ENCODE results near the gene CSF1R. TPM values are rescaled to one million over a fixed set of nuclear protein-coding genes. Genes with fewer than 3 reads are reported as not detected.

CSF1R gene
- total RNA-seq, 3 donors from 2014 or later: 9.0 to 39.0 (median 20.4) TPM

GRCh38 chr5:150120062-150120441 lies 33.7 kb upstream of the CSF1R start:
- no peaks in the 10 kb centered on the region for H3K9me3 ChIP-seq
- H3K4me3 ChIP-seq: no peak overlapping the region
- H3K36me3 ChIP-seq (ENCODE audit: low read depth): no peaks in the 10 kb centered on the region
- peaks cover 10% of the 10 kb centered on the region for H3K4me1 ChIP-seq (ENCODE audit: low read depth)
- DNase-seq (no peak), ATAC-seq (no peak)
- intact Hi-C loops (cut with DNase I, micrococcal nuclease): no loop called here
- TF ChIP-seq CTCF (IDR thresholded peaks at IDR 0.05): no peak

DNA sequence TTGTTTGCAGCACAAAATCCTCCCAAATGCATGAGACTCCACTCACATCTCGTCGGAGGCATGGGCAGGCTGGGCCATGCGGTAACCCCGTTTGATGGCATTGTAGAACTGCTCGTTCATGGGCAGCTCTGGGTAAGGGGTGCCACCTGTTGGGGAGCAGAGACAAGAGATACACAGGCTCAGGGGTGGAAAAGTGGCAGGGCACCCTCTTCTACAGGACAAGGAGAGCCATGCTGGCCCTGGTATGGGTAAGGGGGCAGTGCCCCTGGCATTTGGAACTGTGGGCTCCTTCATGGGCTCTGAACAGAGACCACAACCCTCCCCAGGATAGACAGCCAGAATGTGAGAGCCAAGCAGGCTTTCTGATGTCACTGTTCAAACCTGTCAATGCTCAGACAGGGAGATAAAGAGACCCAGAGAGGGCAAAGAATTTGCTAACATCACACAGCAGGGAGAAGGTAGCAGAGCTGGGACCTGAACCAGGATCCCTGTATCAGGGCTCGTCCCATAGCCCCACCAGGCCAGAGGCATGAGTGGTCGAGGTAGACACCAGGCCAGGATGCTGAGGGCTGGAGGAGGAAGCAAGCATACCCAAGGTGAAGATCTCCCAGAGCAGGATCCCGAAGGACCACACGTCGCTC lies 33.2 kb upstream of the CSF1R start:
- no peaks in the 10 kb centered on the region for H3K9me3 ChIP-seq
- H3K4me3 ChIP-seq: no peak overlapping the region
- H3K36me3 ChIP-seq (ENCODE audit: low read depth): no peaks in the 10 kb centered on the region
- intact Hi-C loops (cut with DNase I, micrococcal nuclease): no loop called here
- TF ChIP-seq CTCF (IDR thresholded peaks at IDR 0.05): no peak
- DNase-seq: peak in 1 of 3 donors; percentile 17
- ATAC-seq: no peak
- peaks cover 10% of the 10 kb centered on the region for H3K4me1 ChIP-seq (ENCODE audit: low read depth)

DNA sequence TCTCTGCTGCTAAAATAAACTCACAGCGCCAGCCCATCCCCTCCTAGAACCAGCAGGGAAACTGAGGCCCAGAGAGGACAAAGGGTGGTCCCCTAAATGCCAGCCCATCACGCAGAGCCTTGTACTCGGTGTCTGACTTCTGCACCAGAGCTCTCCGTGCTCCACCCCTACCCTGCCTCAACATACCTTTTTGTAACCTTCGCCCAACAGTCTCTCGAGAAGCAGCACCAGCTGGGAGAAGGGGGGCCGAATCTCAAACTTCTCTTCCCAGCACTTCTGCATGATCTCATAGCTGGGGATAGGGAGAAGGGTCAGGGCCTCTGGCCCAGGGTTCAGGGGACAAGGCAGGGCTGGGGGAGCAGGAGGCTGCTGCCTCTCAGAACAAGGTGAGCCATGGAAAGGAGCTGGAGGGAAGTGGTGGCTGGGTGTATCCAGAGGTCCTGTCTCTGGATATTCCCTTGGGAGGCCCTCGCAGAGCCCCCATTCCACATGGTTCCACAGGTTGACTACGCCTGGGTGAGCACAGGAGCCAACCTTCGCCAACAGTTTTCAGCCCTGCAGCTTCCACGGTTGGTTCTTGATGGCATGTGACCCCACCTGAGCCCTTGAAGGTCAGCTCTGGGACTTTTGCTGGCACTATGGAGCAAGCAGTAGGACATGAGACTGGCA lies 32.3 kb upstream of the CSF1R start:
- intact Hi-C loops (cut with DNase I, micrococcal nuclease): no loop called here
- peak in 1 of 3 donors; percentile 0 for DNase-seq
- peaks cover 10% of the 10 kb centered on the region for H3K4me1 ChIP-seq (ENCODE audit: low read depth)
- no peaks in the 10 kb centered on the region for H3K36me3 ChIP-seq (ENCODE audit: low read depth)
- ATAC-seq: no peak
- no peak overlapping the region for H3K4me3 ChIP-seq
- H3K9me3 ChIP-seq: no peaks in the 10 kb centered on the region
- TF ChIP-seq CTCF (IDR thresholded peaks at IDR 0.05): no peak

DNA sequence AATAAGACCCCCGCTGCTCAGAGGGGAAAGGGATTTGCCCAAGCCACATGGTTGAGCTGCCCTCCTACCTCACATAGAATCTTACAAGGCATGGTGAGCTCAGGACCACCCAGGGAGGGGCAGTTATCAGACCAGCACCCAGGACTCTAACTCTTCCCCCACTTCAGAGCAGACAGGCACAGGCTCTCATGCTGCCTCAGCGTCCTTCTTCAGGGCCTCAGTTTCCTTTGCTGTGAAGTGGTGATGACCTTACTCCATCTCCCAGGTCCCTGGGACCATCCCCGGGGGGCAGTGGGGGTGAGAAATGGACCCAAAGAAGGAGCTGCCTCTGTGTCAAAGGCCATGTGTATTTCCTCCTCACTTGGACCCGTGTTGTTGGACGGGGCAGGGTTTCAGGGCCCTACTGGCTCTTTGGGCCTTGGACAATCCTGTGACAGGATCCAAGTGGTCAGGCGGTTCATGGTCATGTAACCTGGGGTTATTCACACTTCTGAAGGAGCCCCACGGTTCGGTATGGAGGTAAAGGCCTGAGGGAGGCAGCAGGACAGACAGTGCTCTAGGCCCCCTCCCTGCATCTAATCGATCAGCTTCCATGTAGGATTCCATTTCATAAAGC lies 31.7 kb upstream of the CSF1R start:
- TF ChIP-seq CTCF (IDR thresholded peaks at IDR 0.05): no peak
- intact Hi-C loops (cut with DNase I, micrococcal nuclease): no loop called here
- Histone ChIP-seq H3K36me3 (ENCODE audit: low read depth) (no peaks in the 10 kb centered on the region), H3K9me3 (no peaks in the 10 kb centered on the region), H3K4me3 (no peak overlapping the region), H3K4me1 (ENCODE audit: low read depth) (peaks cover 10% of the 10 kb centered on the region)
- DNase-seq (peak in 1 of 3 donors; percentile 1), ATAC-seq (no peak)

- Histone ChIP-seq H3K4me3 (no peak overlapping the region), H3K9me3 (no peaks in the 10 kb centered on the region), H3K36me3 (ENCODE audit: low read depth) (no peaks in the 10 kb centered on the region), H3K4me1 (ENCODE audit: low read depth) (peaks cover under 1% of the 10 kb centered on the region)
- no peak for TF ChIP-seq CTCF (IDR thresholded peaks at IDR 0.05)
- no peak for ATAC-seq
- intact Hi-C loops (cut with DNase I, micrococcal nuclease): no loop called here
- peak in 1 of 3 donors; percentile 7 for DNase-seq
Observed at GRCh38 chr5:150116667-150117400, 30.5 kb upstream of the CSF1R start.

Measured in mucosa of descending colon (tissue), 3 donors.